ENCODE results near the gene RASGRF2. TPM values are rescaled to one million over a fixed set of nuclear protein-coding genes. Genes with fewer than 3 reads are reported as not detected.

RASGRF2 gene
- total RNA-seq, 4 donors from 2014 or later, result 2.0 to 3.6 (median 2.8) TPM

- Histone ChIP-seq H3K27me3 (no peaks in the 10 kb centered on the region), H3K9me3 (no peaks in the 10 kb centered on the region), H3K4me3 (no peak overlapping the region), H3K36me3 (no peaks in the 10 kb centered on the region), H3K27ac (no peak overlapping the region), H3K4me1 (no peaks in the 10 kb centered on the region)
- intact Hi-C loops (cut with DNase I; ENCODE audit: low total_unique reads) (no loop called here), in situ Hi-C loops (cut with MboI; ENCODE audit: low pct_ligation_motif_present in 1 of 4, low pct_unique_long_range_greater_than_20kb in 1 of 4, low sequenced_read_pairs in 3 of 4) (no loop called here)
- no peak for TF ChIP-seq EP300 (IDR thresholded peaks at IDR 0.05; ENCODE audit: low read depth)
- no peak for TF ChIP-seq CTCF (IDR thresholded peaks at IDR 0.05)
- TF ChIP-seq POLR2AphosphoS5 (IDR thresholded peaks at IDR 0.05), result no peak
- no peak for TF ChIP-seq POLR2A (IDR thresholded peaks at IDR 0.05)
- WGBS, 2 donors (ENCODE audit: low coverage in 1 of 2), result 86 to 100% methylated on average over 1 of the region's 1 CpG
- no peak for DNase-seq
These were observed 289.8 kb downstream of the RASGRF2 start for GRCh38 chr5:81250004-81250403.

DNA sequence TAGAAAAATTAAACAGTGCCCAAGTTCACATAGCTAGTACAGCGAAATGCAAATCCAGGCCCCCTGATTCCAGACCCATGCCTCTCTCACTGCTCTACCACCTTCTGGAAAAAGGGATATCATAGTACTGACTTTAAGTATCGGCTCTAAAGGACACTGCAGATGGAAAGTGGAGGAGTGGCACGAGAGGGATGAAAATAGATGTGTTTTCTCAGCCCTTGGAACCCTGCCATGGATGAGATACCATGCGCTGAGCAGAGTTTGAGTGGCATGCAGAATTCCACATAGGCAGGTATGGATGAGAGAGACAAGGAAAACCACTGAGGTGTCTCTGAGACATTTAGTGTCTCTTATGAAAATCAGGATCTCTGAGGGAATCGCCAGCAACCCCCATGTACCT is 291.8 kb downstream of the RASGRF2 start:
- Histone ChIP-seq H3K4me1 (no peaks in the 10 kb centered on the region), H3K9me3 (no peaks in the 10 kb centered on the region), H3K27me3 (no peaks in the 10 kb centered on the region), H3K4me3 (no peak overlapping the region), H3K36me3 (no peaks in the 10 kb centered on the region), H3K27ac (no peak overlapping the region)
- WGBS, 2 donors (ENCODE audit: low coverage in 1 of 2), result 69 to 81% methylated on average over 4 to 5 of the region's 5 CpGs
- TF ChIP-seq POLR2A (IDR thresholded peaks at IDR 0.05) (no peak), EP300 (IDR thresholded peaks at IDR 0.05; ENCODE audit: low read depth) (no peak), POLR2AphosphoS5 (IDR thresholded peaks at IDR 0.05) (no peak), CTCF (IDR thresholded peaks at IDR 0.05) (no peak)
- intact Hi-C loops (cut with DNase I; ENCODE audit: low total_unique reads) (no loop called here), in situ Hi-C loops (cut with MboI; ENCODE audit: low pct_ligation_motif_present in 1 of 4, low pct_unique_long_range_greater_than_20kb in 1 of 4, low sequenced_read_pairs in 3 of 4) (no loop called here)
- DNase-seq, result no peak

DNA sequence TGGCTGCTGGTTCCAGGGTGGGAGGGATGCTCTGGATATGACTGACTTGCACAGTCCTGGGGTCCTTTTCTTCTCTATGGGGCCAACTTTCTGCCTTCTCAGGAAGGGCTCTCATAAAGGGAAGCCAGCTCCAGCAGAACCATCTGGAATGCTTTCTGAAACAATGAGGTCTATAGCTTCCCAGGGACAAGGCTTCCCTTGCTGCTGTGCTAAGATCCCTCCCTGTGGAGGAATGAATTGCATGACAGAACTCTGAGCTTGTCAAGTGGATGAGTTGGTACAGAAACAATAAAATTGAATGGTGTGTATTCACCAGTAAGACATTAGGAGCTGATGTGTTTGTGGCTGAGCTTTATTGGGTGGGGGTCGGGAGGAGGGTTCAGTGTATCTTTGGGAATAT is 292.7 kb downstream of the RASGRF2 start:
- TF ChIP-seq POLR2A (IDR thresholded peaks at IDR 0.05), result no peak
- TF ChIP-seq CTCF (IDR thresholded peaks at IDR 0.05), result no peak
- TF ChIP-seq POLR2AphosphoS5 (IDR thresholded peaks at IDR 0.05), result no peak
- TF ChIP-seq EP300 (IDR thresholded peaks at IDR 0.05; ENCODE audit: low read depth), result no peak
- Histone ChIP-seq H3K9me3 (no peaks in the 10 kb centered on the region), H3K27ac (no peak overlapping the region), H3K4me3 (no peak overlapping the region), H3K4me1 (no peaks in the 10 kb centered on the region), H3K27me3 (no peaks in the 10 kb centered on the region), H3K36me3 (no peaks in the 10 kb centered on the region)
- 90 to 97% methylated on average over 1 of the region's 1 CpG for WGBS, 2 donors (ENCODE audit: low coverage in 1 of 2)
- DNase-seq, result no peak
- in situ Hi-C loops (cut with MboI; ENCODE audit: low pct_ligation_motif_present in 1 of 4, low pct_unique_long_range_greater_than_20kb in 1 of 4, low sequenced_read_pairs in 3 of 4), result no loop called here
- intact Hi-C loops (cut with DNase I; ENCODE audit: low total_unique reads), result no loop called here

DNA sequence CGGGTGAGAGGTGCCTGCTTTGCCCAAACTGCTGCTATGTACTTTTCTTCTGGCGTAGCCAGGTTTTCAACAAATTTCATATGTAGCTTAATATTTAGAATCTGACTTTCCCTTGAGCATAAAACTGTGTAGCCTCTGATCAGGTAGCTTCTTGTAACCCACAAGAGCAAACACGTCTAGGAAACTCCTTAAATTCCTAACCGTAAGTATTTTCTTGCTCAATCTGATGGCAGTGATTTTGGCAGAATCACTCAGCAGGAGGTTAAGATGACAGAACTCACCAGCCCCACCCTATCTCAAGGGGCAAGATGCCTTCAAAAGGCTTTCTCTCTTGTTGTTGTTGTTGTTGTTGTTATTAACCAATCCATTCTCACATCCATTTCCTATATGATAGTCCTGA is 293.7 kb downstream of the RASGRF2 start:
- H3K27ac ChIP-seq, result no peak overlapping the region
- DNase-seq, result no peak
- in situ Hi-C loops (cut with MboI; ENCODE audit: low pct_ligation_motif_present in 1 of 4, low pct_unique_long_range_greater_than_20kb in 1 of 4, low sequenced_read_pairs in 3 of 4) (no loop called here), intact Hi-C loops (cut with DNase I; ENCODE audit: low total_unique reads) (no loop called here)
- H3K4me3 ChIP-seq, result no peak overlapping the region
- TF ChIP-seq CTCF (IDR thresholded peaks at IDR 0.05) (no peak), POLR2A (IDR thresholded peaks at IDR 0.05) (no peak), POLR2AphosphoS5 (IDR thresholded peaks at IDR 0.05) (no peak), EP300 (IDR thresholded peaks at IDR 0.05; ENCODE audit: low read depth) (no peak)
- no peaks in the 10 kb centered on the region for H3K27me3 ChIP-seq
- 81 to 93% methylated on average over 4 of the region's 4 CpGs for whole genome bisulfite sequencing, 2 donors (ENCODE audit: low coverage in 1 of 2)
- H3K36me3 ChIP-seq, result no peaks in the 10 kb centered on the region
- H3K9me3 ChIP-seq, result no peaks in the 10 kb centered on the region
- no peaks in the 10 kb centered on the region for H3K4me1 ChIP-seq

All from transverse colon (tissue), 4 donors.